HG02884 (cell line): ENCODE data around the gene SH3BP4.
"Not testable (repeated sequence)": the region's sequence is repeated elsewhere in the genome, so short reads cannot be mapped to it uniquely, and the experiment has no call there.

Source experiments
- ATAC-seq: cut with Tn5 transposase; IDR thresholded peaks from one replicate; pipeline ENCODE4 v1.9.1; 2021; ENCODE audit warnings: mild to moderate bottlenecking, moderate library complexity; ENCODE audit not compliant: unreplicated experiment

The SH3BP4 gene

DNA sequence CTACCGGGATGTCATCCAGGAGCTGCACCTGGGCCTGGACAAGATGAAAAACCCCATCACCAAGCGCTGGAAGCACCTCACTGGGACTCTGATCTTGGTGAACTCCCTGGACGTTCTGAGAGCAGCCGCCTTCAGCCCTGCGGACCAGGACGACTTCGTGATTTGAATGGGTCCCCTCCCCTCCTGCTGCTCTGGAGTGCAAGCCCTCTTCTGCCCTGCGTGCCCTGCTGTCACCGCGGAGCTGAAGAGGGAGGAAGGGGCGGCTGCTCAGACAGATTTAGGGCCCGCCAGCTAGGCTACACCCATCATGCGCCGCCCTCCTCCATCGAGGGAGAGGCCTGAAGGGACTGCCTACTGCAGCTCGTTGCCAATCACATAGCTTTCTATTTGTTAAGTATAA, 101.8 kb downstream of the SH3BP4 start:
- ATAC-seq: no peak

GRCh38 chr2:235054475-235054874, 102.7 kb downstream of the SH3BP4 start:
- ATAC-seq: no peak

DNA sequence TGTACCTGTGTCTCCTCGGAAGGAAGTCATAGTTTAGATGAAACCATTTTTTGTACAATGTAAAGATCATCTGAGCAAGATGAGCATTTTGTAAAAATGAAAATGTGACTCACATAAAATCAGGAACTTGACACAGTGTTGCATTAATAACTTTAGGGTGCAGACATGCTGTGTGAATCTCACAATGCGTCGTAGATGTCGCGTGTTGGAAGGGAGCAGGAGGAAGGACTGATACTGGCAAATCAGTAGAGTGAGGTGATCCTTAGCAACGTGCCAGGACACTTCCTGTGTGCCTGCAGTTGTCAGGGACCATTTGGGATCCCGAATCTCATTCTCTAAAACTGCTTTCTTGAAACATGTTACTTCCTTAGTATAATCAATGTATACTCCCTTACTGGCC, 103.1 kb downstream of the SH3BP4 start:
- ATAC-seq: no peak

- no peak for ATAC-seq
These were observed 104.2 kb downstream of the SH3BP4 start for GRCh38 chr2:235055891-235056516.

- no peak for ATAC-seq
These were observed 105.0 kb downstream of the SH3BP4 start for GRCh38 chr2:235056768-235057167.

DNA sequence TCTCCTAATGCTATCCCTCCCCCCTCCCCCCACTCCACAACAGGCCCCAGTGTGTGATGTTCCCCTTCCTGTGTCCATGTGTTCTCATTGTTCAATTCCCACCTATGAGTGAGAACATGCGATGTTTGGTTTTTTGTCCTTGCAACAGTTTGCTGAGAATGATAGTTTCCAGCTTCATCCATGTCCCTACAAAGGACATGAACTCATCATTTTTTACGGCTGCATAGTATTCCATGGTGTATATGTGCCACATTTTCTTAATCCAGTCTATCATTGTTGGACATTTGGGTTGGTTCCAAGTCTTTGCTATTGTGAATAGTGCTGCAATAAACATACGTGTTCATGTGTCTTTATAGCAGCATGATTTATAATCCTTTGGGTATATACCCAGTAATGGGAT, 105.8 kb downstream of the SH3BP4 start:
- ATAC-seq: not testable (repeated sequence)

DNA sequence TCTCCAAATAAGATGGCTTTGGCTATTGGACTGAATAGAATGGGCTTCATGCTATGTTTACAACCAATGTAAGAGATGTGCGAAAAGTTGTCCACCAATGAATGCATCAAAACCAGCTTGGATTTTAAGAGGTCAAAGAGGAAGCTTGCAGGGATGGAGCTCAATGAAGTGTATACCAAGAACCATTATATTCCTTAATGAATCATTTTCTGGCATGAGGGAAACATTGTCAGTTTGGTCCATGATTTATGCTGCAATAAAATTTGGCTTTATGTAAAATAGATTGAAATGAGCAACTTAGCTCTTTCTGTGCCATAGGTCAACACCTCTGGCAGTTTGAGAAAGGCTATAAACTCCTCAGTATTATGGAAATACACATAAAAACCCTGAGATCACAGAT, 107.3 kb downstream of the SH3BP4 start:
- ATAC-seq: no peak

- ATAC-seq: no peak
These were observed 109.8 kb downstream of the SH3BP4 start for GRCh38 chr2:235061656-235062055.

DNA sequence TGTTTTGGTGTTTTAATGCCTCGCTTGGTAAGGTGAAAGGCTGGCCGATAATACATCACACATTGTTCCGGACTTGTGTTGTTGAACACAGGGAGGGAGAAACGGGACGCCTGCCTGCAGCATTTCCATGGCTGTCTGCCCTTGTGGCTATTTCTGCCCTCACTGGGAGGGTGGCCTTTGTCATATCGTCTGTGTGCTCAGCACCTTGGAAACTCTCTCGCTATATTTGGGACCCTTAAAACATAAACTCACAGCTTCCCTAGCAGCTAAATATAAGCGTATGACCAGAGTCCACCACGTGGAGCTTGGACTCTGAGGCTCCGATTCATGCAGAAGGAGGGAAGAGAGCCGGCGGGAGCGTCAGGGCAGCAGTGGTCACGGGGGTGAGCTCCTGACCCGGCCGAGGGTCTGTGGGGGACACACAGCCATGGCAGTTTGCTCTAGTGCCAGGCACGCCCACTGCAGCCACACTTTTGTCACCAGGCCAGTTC, 111.7 kb downstream of the SH3BP4 start:
- ATAC-seq: no peak

DNA sequence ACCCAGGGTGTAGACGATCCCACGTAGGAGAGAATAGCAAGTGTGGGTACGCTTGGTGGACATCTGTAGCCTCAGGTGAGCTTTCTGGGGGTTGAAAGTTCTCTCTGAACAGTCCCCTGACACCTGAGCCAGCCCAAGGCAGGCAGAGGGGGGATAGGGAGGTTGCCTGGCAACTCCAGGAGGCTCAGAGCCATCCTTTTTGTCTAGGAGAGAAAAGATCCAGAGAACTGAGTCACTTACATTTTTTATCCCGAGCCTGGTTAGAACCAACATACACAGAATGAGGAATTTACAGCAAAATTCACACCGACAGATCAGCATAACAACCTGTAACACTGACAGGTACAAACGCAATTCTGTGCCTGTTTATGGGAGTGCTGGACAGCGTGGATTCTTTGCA, 113.2 kb downstream of the SH3BP4 start:
- no peak for ATAC-seq

DNA sequence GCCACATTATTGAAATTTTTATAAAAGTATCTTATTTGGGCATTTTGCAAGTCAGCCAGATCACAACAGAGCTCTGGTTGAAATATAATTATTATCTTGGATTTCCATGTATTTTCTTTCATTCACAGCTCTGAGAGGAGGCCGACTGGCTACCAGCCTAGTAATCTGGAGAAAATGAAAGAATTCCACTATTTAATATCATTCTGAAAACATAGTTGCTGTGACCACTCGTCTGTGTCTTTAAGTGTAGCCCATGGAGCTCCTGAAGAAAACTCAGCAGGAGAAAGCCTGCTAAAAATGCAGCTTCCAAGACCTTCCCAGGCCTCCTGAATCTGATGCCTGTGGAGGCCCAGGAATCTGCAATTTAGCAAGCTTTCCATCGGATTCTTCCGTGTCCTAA, 114.7 kb downstream of the SH3BP4 start:
- ATAC-seq: no peak

DNA sequence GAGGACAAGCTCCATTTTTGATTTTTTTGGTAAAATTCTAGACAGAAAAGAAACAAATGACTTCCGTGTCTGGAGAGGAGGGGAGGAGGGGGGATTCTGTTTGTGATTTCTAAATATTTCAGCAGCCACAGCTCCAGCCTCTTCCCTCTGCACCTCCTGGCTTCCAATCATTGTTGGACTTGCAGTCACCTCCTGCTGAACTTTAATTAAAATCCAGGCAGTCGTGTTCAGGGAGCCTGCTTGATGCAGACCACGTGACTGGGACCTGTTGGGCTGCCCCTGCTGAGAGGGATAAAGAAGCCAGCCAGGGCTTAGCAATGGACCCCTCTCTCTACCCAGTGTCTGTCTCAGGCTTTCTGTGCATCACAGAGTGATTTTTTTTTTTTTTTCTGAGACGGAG, 115.1 kb downstream of the SH3BP4 start:
- no peak for ATAC-seq

DNA sequence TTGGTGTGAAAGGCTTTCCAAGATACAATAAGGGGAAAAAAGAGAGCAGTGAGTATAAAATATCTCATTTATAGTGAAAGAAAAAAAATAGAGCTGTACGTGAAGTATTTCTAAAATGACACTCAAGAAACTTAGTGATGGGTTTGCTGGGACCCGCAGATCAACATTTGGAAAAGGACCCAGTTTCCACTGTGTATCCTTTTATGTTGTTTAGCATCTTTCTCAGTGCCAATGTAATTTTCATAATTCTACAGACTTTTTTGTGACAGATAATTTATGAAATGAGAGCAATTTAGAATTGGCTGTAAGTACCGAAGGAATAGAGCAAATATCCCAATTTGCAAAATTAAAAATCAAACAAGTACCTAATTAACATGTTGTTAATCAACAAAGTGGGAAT, 116.9 kb downstream of the SH3BP4 start:
- ATAC-seq: no peak

- no peak for ATAC-seq
These were observed 118.4 kb downstream of the SH3BP4 start for GRCh38 chr2:235070063-235070706.

GRCh38 chr2:235073868-235074413, 122.1 kb downstream of the SH3BP4 start:
- ATAC-seq: no peak

DNA sequence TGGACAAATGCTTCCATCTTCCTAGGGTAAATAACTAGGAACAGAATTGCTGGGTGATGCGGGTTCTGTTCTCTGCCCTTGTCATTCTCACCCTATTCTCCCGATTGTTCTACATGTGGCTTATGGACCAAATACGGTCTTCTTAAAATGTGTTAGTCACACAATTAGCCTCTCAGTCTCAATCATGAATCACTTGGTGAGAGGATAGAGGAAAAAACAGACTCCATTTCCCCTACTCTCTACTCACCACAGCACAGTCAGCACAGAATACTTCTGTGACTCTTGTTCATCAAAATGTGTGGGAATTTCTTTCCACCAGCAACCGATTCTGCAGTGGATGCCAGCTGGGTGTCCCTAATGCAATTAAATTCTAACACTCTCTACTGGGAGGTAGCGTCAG, 125.2 kb downstream of the SH3BP4 start:
- ATAC-seq: no peak

- ATAC-seq: no peak
These were observed 126.4 kb downstream of the SH3BP4 start for GRCh38 chr2:235078182-235078581.

DNA sequence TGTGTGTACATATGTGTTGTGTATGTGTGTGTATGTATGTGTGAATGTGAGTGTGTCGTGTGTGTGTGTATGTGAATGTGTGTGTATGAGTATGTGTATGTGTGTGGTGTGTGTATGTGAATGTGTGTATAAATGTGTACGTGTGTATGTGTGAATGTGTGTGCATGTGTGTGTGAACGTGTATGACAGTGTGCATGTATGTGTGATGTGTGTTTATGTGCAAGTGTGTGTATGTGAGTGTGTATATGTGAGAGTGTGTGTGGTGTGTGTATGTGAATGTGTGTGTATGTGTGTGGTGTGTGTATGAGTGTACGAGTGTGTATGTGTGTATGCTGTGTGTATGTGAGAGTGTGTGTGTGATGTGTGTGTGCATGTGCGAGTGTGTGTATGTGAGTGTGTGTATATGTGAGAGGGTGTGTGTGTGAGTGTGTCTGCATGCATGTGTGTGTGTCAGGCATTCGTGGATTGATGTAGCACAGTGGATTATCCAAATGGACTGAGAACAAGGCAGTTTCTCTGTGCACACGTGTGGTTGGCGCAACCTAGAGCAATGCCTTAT, 127.2 kb downstream of the SH3BP4 start:
- ATAC-seq: no peak

- ATAC-seq: no peak
These were observed 128.3 kb downstream of the SH3BP4 start for GRCh38 chr2:235080101-235080500.

DNA sequence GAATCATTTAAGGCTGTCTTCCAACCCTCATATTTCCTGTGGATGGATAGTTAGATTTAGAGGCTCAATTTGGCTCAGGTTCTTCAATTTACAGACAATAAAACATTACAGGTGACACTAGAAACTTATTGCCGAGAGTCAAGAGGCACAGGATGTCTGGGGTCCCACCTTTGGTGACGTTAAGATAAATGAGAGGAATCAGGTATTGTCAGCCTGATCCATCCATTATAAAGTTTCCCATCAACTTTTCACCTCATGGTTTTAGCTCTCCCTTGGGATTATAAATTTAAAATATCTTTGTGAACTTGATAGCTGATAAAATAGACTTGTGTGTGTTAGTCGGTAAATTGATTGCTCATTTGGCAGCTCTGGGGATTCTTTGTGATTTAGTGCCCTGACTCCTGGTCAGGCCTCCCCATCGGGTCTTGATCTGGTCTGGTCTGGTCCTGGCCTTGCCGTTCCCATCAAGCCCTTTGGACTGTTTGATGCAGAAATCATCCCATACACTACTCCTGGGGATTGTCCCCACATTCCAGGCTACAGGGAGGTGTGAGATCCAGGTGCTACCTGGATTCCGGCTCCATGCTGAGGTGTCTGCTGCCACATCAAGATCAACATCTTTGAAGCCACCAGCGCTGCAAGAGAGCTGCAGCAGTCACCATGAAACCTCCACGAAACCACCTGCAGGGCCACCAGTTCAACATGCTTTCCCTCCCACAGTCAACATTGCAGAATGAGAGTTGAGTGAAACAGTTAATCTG, 130.9 kb downstream of the SH3BP4 start:
- no peak for ATAC-seq

DNA sequence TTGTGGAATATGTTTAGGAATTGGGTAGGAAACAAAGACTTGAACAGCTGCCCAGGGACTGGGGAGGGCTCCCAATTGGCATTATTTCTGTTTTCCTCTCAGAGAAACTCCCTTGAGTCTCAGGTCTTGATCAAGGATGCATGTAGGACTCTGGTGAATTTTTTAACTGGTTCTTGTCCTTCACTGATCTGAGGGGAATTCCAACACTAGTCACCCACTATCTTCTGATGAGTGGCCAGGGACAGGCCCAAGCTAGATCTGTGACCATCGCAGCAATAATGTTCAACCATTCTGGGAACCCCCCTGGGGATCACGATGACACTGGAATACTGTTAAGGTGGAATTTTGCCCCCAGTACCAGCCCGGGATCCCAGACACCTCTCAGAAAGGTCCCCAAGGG, 132.0 kb downstream of the SH3BP4 start:
- no peak for ATAC-seq
